Neuron (in vitro differentiated cells): ENCODE data around the gene MMP13.

Experiments
- H2AFZ ChIP-seq: one replicate; pipeline ENCODE4 v1.6.1; 2013; ENCODE audit warnings: low read depth, mild to moderate bottlenecking, inconsistent platforms, low read length, moderate library complexity
- H3K27me3 ChIP-seq: one replicate; pipeline ENCODE4 v1.6.1; 2013; ENCODE audit warnings: low read length; ENCODE audit not compliant: insufficient read depth
- H3K36me3 ChIP-seq: one replicate; pipeline ENCODE4 v1.6.1; 2013; ENCODE audit warnings: low read length; ENCODE audit not compliant: insufficient read depth
- H3K4me1 ChIP-seq: one replicate; pipeline ENCODE4 v1.6.1; 2013; ENCODE audit warnings: low read length; ENCODE audit not compliant: insufficient read depth
- H3K4me3 ChIP-seq: 2 replicates; pipeline ENCODE4 v1.5.1; 2013; ENCODE audit warnings: mild to moderate bottlenecking, low read length, moderate library complexity
- H3K9me3 ChIP-seq: one replicate; pipeline ENCODE4 v1.6.1; 2013; ENCODE audit warnings: low read length

The MMP13 gene

GRCh38 chr11:102971766-102972165, 16.2 kb upstream of the MMP13 start:
- no peaks in the 10 kb centered on the region for H3K4me1 ChIP-seq
- no peak overlapping the region for H3K4me3 ChIP-seq
- H2AFZ ChIP-seq, result no peak overlapping the region
- no peaks in the 10 kb centered on the region for H3K9me3 ChIP-seq
- H3K36me3 ChIP-seq, result no peaks in the 10 kb centered on the region
- no peaks in the 10 kb centered on the region for H3K27me3 ChIP-seq

- Histone ChIP-seq H2AFZ (no peak overlapping the region), H3K9me3 (no peaks in the 10 kb centered on the region), H3K4me1 (no peaks in the 10 kb centered on the region), H3K4me3 (no peak overlapping the region), H3K36me3 (no peaks in the 10 kb centered on the region), H3K27me3 (peaks cover 2% of the 10 kb centered on the region)
These were observed 12.0 kb upstream of the MMP13 start for GRCh38 chr11:102967497-102967896.

DNA sequence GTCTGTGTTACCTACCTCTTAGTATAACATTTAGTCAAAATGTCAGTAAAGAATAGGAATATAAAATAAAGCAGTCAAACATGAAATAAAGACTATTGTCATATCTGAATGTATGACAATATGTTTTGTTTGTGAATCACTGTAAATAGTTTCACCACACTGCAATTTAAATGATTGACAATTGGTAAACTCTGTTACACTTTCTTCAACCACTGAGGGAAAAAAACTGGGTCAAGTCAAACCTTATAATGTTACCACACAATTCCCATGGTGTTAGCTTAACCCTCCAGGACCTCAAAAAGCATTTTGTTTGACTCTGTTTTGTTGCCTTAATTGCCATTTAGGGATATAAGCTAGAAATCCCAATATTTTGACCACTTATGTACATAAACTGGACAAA, 10.5 kb upstream of the MMP13 start:
- Histone ChIP-seq H3K9me3 (no peaks in the 10 kb centered on the region), H3K4me3 (no peak overlapping the region), H3K27me3 (peaks cover 2% of the 10 kb centered on the region), H3K4me1 (no peaks in the 10 kb centered on the region), H3K36me3 (no peaks in the 10 kb centered on the region), H2AFZ (no peak overlapping the region)

- peaks cover 2% of the 10 kb centered on the region for H3K27me3 ChIP-seq
- H2AFZ ChIP-seq, result no peak overlapping the region
- H3K4me1 ChIP-seq, result no peaks in the 10 kb centered on the region
- no peaks in the 10 kb centered on the region for H3K9me3 ChIP-seq
- no peaks in the 10 kb centered on the region for H3K36me3 ChIP-seq
- no peak overlapping the region for H3K4me3 ChIP-seq
These were observed 9.3 kb upstream of the MMP13 start for GRCh38 chr11:102964867-102965266.

DNA sequence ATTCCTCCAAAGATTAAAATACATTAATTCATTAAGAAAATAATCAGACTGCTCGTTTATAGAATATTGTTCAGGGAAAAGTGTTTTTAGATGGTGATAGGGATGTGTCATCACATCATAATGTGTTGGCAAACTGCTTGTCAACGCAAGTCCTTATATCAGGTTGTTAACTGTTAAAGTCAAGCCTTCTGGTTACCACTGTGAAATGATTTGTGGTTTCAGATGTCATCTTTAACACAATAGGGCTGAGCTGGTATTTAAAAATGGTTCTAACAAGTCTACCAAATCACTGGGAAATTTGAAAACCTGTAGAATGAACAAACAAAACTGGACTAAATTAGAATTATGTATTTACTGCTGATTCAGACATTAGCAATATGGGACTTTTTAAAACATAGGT, 2.4 kb upstream of the MMP13 start:
- no peak overlapping the region for H2AFZ ChIP-seq
- no peaks in the 10 kb centered on the region for H3K27me3 ChIP-seq
- no peaks in the 10 kb centered on the region for H3K4me1 ChIP-seq

DNA sequence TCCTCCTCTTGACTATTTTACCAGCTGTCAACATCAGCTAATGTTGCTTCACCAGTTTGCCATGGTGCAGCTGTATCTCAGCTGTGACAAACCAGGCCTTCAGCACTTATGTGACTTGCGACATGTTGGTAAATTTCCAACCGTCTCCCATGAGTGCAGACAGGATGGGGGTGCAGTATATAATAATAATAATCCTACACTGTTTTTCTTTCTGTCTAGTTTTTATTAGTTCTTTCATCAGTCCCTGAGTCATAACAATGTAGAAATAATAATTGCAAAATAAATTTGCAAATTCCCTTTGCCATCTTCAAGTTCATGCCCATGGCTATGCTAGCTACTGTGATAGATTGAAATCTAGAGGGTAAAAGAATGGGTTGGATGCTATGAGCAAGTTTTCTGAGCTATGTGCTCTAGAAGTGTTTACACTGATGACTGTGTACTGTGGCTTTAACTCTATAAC, 4.9 kb downstream of the MMP13 start:
- no peaks in the 10 kb centered on the region for H3K27me3 ChIP-seq
- H2AFZ ChIP-seq, result no peak overlapping the region
- H3K36me3 ChIP-seq, result no peaks in the 10 kb centered on the region
- H3K4me3 ChIP-seq, result no peak overlapping the region
- H3K4me1 ChIP-seq, result no peaks in the 10 kb centered on the region
- H3K9me3 ChIP-seq, result no peaks in the 10 kb centered on the region

More for the DNA sequence above, 2.4 kb upstream of the MMP13 start:
- Histone ChIP-seq H3K4me3 (no peak overlapping the region), H3K9me3 (no peaks in the 10 kb centered on the region), H3K36me3 (no peaks in the 10 kb centered on the region)

DNA sequence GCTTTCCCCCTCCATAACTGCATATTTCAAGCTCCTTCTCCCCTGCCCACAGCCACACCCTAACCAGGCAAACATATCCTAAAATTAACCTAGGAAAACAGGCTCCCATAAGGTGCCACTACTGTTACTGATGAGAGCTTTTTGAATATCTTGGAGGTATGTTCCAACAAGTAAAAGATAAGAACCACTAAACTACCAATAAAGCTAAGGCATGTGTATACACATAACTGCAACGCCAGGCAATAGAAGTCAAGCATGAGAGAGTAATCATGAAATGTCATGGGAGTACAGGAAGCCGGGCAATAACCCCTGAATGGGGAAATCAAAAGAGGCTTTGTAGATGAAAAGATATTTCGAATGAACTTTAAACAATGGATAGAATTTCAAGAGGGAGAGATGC, 9.3 kb downstream of the MMP13 start:
- no peak overlapping the region for H3K4me3 ChIP-seq
- no peaks in the 10 kb centered on the region for H3K27me3 ChIP-seq
- H3K4me1 ChIP-seq, result no peaks in the 10 kb centered on the region
- no peaks in the 10 kb centered on the region for H3K9me3 ChIP-seq
- no peaks in the 10 kb centered on the region for H3K36me3 ChIP-seq
- H2AFZ ChIP-seq, result no peak overlapping the region

- Histone ChIP-seq H2AFZ (no peak overlapping the region), H3K36me3 (no peaks in the 10 kb centered on the region), H3K9me3 (no peaks in the 10 kb centered on the region), H3K4me3 (no peak overlapping the region), H3K4me1 (no peaks in the 10 kb centered on the region), H3K27me3 (no peaks in the 10 kb centered on the region)
These were observed 14.6 kb downstream of the MMP13 start for GRCh38 chr11:102940714-102941588.

- H3K4me1 ChIP-seq, result no peaks in the 10 kb centered on the region
- no peak overlapping the region for H3K4me3 ChIP-seq
- H3K36me3 ChIP-seq, result no peaks in the 10 kb centered on the region
- no peak overlapping the region for H2AFZ ChIP-seq
- no peaks in the 10 kb centered on the region for H3K27me3 ChIP-seq
- H3K9me3 ChIP-seq, result no peaks in the 10 kb centered on the region
These were observed 18.5 kb downstream of the MMP13 start for GRCh38 chr11:102936864-102937509.

- no peak overlapping the region for H2AFZ ChIP-seq
- no peaks in the 10 kb centered on the region for H3K36me3 ChIP-seq
These were observed 20.0 kb downstream of the MMP13 start for GRCh38 chr11:102935514-102935913.

GRCh38 chr11:102934735-102935134, 20.8 kb downstream of the MMP13 start:
- H3K4me1 ChIP-seq, result no peaks in the 10 kb centered on the region
- no peak overlapping the region for H2AFZ ChIP-seq
- H3K36me3 ChIP-seq, result no peaks in the 10 kb centered on the region
- H3K27me3 ChIP-seq, result no peaks in the 10 kb centered on the region
- H3K9me3 ChIP-seq, result no peaks in the 10 kb centered on the region
- H3K4me3 ChIP-seq, result no peak overlapping the region

More at GRCh38 chr11:102935514-102935913, 20.0 kb downstream of the MMP13 start:
- H3K4me3 ChIP-seq, result no peak overlapping the region
- no peaks in the 10 kb centered on the region for H3K4me1 ChIP-seq
- no peaks in the 10 kb centered on the region for H3K9me3 ChIP-seq
- H3K27me3 ChIP-seq, result no peaks in the 10 kb centered on the region

DNA sequence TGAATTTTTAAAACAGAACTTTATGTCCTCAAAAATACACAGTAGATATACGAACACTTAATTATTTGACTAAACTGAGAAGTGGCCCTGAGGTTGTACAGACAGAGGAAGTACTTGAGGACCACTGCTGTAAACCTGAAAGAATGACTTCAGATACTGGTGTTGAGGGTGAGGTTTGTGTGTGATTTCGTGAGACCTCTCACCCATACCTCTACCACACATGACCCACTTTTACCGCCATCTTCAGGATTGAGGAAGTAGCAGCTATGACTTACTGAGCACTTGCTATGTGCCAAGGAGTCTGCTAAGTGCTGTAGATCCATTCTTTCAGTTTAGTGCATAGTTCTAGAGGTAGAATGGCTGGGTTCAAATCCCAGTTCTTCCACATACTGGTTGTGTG, 21.9 kb downstream of the MMP13 start:
- no peaks in the 10 kb centered on the region for H3K4me1 ChIP-seq
- H3K36me3 ChIP-seq, result no peaks in the 10 kb centered on the region
- H3K27me3 ChIP-seq, result no peaks in the 10 kb centered on the region
- H3K9me3 ChIP-seq, result no peaks in the 10 kb centered on the region
- no peak overlapping the region for H2AFZ ChIP-seq
- no peak overlapping the region for H3K4me3 ChIP-seq

DNA sequence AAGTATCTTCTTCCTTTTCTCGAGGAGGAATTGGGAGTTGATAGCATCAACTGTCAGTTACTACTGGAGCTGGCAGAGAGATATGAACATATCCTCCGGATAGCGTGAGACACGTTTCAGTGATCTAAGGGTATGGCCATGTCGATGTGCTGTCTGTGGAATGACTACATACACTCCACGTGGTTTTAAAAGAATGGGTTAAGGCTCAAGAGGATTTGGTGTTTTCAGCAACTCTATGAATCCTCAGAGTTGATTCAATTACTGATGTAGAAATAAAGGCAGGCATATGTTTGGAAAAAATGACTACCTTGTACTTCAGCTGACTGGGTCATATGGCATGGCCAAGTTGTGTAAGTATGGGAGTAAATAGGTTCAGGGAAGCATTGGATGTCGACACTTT, 22.9 kb downstream of the MMP13 start:
- H2AFZ ChIP-seq, result no peak overlapping the region

More for the DNA sequence above, 22.9 kb downstream of the MMP13 start:
- H3K9me3 ChIP-seq, result no peaks in the 10 kb centered on the region
- no peaks in the 10 kb centered on the region for H3K27me3 ChIP-seq
- no peak overlapping the region for H3K4me3 ChIP-seq
- H3K4me1 ChIP-seq, result no peaks in the 10 kb centered on the region
- H3K36me3 ChIP-seq, result no peaks in the 10 kb centered on the region
